ENCODE results near the gene XXYLT1.

- TF ChIP-seq CTCF (IDR thresholded peaks at IDR 0.05) = no peak
- no peak for TF ChIP-seq POLR2A (IDR thresholded peaks at IDR 0.05)
Measured at GRCh38 chr3:195082811-195083210, 188.1 kb downstream of the XXYLT1 start.

Measured in right lobe of liver (tissue), 4 donors.